Posterior cingulate gyrus (tissue), 11 donors: ENCODE results near the gene APC.
"Not testable (repeated sequence)": the region's sequence is repeated elsewhere in the genome, so short reads cannot be mapped to it uniquely, and the experiment has no call there.

Source experiments
- DNase-seq, 10 donors: peaks; one replicate each; pipeline versions ENCODE4 v3.0.0 to v3.0.0-alpha.2; 2020 to 2021; ENCODE audit warnings: mixed read lengths in 3 of 10
- intact Hi-C: fragments of 100-400 bp; cut with DNase I; formaldehyde crosslinking; loops from one replicate; pipeline ENCODE4 v1.15.1; 2023

Gene APC

DNA sequence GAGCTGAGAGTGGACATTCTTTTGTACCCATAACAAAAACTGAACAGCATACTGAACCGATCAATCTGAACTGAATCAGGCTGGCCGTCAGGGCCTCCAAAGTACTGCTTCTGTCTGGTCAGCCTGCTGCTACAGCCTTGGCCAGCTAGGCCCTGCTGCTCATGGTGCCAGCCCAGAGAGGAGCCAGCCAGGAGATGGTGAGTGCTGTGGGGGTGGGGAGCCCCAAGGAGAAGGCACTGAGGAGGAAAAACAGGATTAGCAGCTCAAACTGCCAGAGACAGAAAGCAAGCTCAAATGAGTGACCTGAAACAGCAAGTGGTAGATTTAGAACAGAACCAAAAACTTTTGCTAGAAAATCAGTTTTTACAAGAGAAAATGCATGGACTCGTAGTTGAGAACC is 147.3 kb downstream of the APC start:
- intact Hi-C loops, result no loop called here
- peak in 9 of 10 donors; percentile 19 to 90 (median 50) for DNase-seq

DNA sequence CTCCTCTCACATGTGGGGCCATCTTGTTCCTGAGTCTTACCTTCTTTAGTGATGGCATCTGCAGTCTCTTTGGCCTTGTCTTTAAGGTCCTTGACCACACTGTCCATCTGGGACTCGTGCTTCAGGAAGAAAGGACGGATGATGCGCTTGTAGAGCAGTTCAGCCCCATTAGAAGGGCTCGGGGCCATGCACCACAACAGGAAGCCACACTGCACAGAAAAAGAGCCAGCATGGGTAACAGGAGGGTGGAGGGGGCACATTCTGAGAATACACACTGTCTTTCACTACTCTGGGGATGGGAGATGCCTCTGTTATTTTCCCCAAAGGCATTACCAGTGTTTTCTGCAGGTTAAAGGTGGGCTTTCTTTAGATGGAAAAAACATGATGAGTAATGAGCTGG is 149.3 kb downstream of the APC start:
- intact Hi-C loops, result no loop called here
- DNase-seq, result no peak

DNA sequence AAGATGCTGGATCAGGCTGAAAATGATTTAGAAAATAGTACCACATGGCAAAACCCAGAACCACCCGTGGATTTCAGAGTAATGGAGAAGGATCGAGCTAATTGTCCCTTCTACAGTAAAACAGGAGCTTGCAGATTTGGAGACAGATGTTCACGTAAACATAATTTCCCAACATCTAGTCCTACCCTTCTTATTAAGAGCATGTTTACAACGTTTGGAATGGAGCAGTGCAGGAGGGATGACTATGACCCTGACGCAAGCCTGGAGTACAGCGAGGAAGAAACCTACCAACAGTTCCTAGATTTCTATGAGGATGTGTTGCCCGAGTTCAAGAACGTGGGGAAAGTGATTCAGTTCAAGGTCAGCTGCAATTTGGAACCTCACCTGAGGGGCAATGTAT is 154.4 kb downstream of the APC start:
- DNase-seq, intact Hi-C loops: not testable (repeated sequence)

DNA sequence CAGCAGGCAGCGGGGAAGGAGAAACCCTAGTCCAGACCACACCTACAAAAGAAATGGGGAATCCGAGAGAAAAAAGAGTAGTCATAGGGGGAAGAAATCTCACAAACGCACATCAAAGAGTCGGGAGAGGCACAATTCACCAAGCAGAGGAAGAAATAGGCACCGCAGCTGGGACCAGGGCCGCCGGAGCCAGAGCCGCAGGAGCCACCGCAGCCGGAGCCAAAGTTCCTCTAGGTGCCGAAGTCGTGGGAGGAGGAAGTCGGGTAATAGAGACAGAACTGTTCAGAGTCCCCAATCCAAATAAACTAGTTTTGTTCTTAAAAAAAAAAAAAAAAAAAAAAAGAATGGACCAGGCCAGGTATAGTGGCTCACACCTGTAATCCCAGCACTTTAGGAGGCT is 155.1 kb downstream of the APC start:
- intact Hi-C loops, result no loop called here
- no peak for DNase-seq

GRCh38 chr5:112895682-112896081 is 158.0 kb downstream of the APC start:
- no peak for DNase-seq
- intact Hi-C loops, result no loop called here
